Lower lobe of right lung (tissue), 2 donors: Measurements from ENCODE around the gene KRTAP12-4. TPM values are rescaled to one million over a fixed set of nuclear protein-coding genes. Genes with fewer than 3 reads are reported as not detected.

Experiments used
- ATAC-seq, 2 donors: fragments of 200-7000 bp; cut with Tn5 transposase; one replicate each; pipeline ENCODE4 v1.9.1; 2020 to 2022; ENCODE audit warnings: mild to moderate bottlenecking in 2 of 2, moderate library complexity in 2 of 2
- DNase-seq: peaks from one replicate; pipeline ENCODE4 v3.0.0-alpha.2; 2020
- H3K27ac ChIP-seq: fragments of 200-600 bp; one replicate; pipeline ENCODE4 v1.8.0; 2022
- H3K27me3 ChIP-seq: fragments of 200-600 bp; one replicate; pipeline ENCODE4 v1.8.0; 2022; ENCODE audit warnings: low read depth
- H3K36me3 ChIP-seq: fragments of 200-600 bp; one replicate; pipeline ENCODE4 v1.8.0; 2022; ENCODE audit warnings: mild to moderate bottlenecking
- H3K4me1 ChIP-seq: fragments of 200-600 bp; one replicate; pipeline ENCODE4 v1.8.0; 2022
- H3K4me3 ChIP-seq: fragments of 200-600 bp; one replicate; pipeline ENCODE4 v1.8.0; 2022; ENCODE audit warnings: mild to moderate bottlenecking
- H3K9me3 ChIP-seq: fragments of 200-600 bp; one replicate; pipeline ENCODE4 v1.8.0; 2022
- CTCF ChIP-seq: fragments of 200-600 bp; IDR thresholded peaks from one replicate; pipeline ENCODE4 v1.8.0; 2022; ENCODE audit warnings: antibody characterized with exemption, mild to moderate bottlenecking
- intact Hi-C: fragments of 100-400 bp; cut with DNase I; formaldehyde crosslinking; loops from one replicate; pipeline ENCODE4 v1.11.0; 2022
- total RNA-seq: library from RNA; stranded (reverse); fragmentation: NEBNext Ultra II Directional; extraction: Animal tissue kit (Norgen Biotek cat#: 25700); gene quantifications from one replicate; pipeline ENCODE4 v1.2.1, GENCODE V29; 2021
- donor health status: DM: no; HTN: yes; CAD: no; lungs with severe emphysema.

The KRTAP12-4 gene
- total RNA-seq, 1 donor from 2014 or later = not detected

- no peaks in the 10 kb centered on the region for H3K36me3 ChIP-seq
- ATAC-seq (no peak), DNase-seq (no peak)
- no peak overlapping the region for H3K4me3 ChIP-seq
- H3K27ac ChIP-seq = no peak overlapping the region
- no peaks in the 10 kb centered on the region for H3K27me3 ChIP-seq
- TF ChIP-seq CTCF = no peak
- peaks cover 10% of the 10 kb centered on the region for H3K9me3 ChIP-seq
- intact Hi-C loops = no loop called here
- H3K4me1 ChIP-seq = no peaks in the 10 kb centered on the region
Observed at GRCh38 chr21:44615466-44615865, 39.0 kb downstream of the KRTAP12-4 start.

- no peaks in the 10 kb centered on the region for H3K4me1 ChIP-seq
- H3K27me3 ChIP-seq = no peaks in the 10 kb centered on the region
- no peak overlapping the region for H3K27ac ChIP-seq
- no peaks in the 10 kb centered on the region for H3K36me3 ChIP-seq
- no peak for TF ChIP-seq CTCF
- ATAC-seq (no peak), DNase-seq (no peak)
- intact Hi-C loops = no loop called here
- H3K9me3 ChIP-seq = peaks cover 13% of the 10 kb centered on the region
- no peak overlapping the region for H3K4me3 ChIP-seq
Observed at GRCh38 chr21:44614961-44615391, 39.5 kb downstream of the KRTAP12-4 start.

- no peaks in the 10 kb centered on the region for H3K27me3 ChIP-seq
- intact Hi-C loops = no loop called here
- H3K9me3 ChIP-seq = peaks cover 13% of the 10 kb centered on the region
- H3K4me1 ChIP-seq = no peaks in the 10 kb centered on the region
- DNase-seq (no peak), ATAC-seq (no peak)
- no peaks in the 10 kb centered on the region for H3K36me3 ChIP-seq
- H3K27ac ChIP-seq = no peak overlapping the region
- no peak for TF ChIP-seq CTCF
- H3K4me3 ChIP-seq = no peak overlapping the region
Observed at GRCh38 chr21:44614161-44614631, 40.3 kb downstream of the KRTAP12-4 start.

DNA sequence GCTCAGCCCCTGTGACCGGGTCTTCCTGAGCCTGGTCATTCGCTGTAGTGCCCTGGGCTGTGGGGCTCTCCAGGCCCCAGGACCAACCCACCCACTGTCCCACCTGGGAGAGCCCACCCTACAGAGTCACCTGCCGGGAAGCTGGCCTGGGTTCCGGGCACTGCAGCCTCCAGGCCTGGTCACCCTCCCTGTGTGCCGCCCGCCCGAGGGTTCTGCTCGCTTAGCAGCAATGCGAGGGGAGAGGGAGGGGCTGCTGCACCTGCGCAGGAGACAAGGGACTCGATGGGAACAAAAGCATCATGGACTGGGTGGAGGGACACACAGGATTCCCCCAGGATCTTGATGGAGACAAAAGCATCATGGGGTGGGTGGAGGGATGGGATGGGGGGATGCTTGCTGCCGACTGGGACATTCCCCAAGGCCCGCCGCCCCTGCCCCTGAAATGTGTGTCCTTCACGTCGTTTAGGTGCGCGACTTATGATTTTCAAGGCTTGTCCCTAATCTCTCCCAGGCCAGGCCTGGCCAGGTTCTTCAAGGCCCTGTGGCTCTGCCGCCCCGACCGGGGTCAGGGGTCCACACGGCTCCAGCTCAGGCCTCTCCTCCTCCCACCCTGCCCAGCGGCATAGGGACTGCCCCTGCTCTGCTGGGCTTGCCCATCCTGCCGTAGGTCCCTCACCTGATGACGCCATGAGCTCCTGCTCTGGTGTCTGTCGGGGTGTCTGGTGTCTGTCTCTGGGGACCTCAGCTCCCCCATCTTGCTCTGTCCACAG, 40.9 kb downstream of the KRTAP12-4 start:
- H3K27me3 ChIP-seq = no peaks in the 10 kb centered on the region
- H3K4me1 ChIP-seq = no peaks in the 10 kb centered on the region
- H3K36me3 ChIP-seq = no peaks in the 10 kb centered on the region
- intact Hi-C loops = no loop called here
- DNase-seq = no peak
- ATAC-seq = no peak
- H3K4me3 ChIP-seq = no peak overlapping the region
- TF ChIP-seq CTCF = no peak
- H3K27ac ChIP-seq = no peak overlapping the region
- peaks cover 13% of the 10 kb centered on the region for H3K9me3 ChIP-seq

DNA sequence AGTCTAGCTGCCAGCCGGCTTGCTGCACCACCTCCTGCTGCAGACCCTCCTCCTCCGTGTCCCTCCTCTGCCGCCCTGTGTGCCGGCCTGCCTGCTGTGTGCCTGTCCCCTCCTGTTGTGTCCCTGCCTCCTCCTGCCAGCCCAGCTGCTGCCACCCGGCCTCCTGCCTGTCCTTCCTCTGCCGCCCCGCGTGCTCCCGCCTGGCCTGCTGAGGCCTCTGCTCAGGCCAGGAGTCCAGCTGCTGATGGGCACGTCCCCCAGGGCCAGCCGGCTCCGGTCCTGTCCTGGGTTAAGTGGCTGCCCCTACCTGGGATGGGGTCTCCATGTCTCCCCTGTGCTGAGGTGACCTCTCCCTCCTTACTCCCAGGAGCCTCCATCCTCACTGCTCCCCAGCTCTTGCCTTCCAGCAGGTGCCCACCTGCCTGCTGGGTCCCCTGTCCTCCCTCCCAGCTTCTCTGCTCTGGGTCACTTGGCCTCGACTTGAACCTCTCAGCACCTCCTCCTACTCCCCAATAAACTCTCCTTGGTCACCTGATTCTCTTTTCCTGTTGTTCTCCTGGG, 41.7 kb downstream of the KRTAP12-4 start:
- TF ChIP-seq CTCF = no peak
- no peak overlapping the region for H3K27ac ChIP-seq
- no peaks in the 10 kb centered on the region for H3K36me3 ChIP-seq
- intact Hi-C loops = no loop called here
- no peaks in the 10 kb centered on the region for H3K27me3 ChIP-seq
- ATAC-seq (no peak), DNase-seq (no peak)
- H3K4me1 ChIP-seq = no peaks in the 10 kb centered on the region
- H3K9me3 ChIP-seq = peaks cover 13% of the 10 kb centered on the region
- no peak overlapping the region for H3K4me3 ChIP-seq
